HTR-8/SVneo (cell line): ENCODE results near the gene HS3ST5.
"Not testable (repeated sequence)": the region's sequence is repeated elsewhere in the genome, so short reads cannot be mapped to it uniquely, and the experiment has no call there.

ENCODE experiments used
- DNase-seq: peaks from one replicate; pipeline ENCODE4 v3.0.0; 2011; ENCODE audit warnings: low spot score, mixed read lengths; ENCODE audit not compliant: insufficient read length
- FAIRE-seq: peaks from 2 replicates; lab custom pipeline; 2011; peaks lifted over from hg19 to GRCh38; lab: Jason Lieb, UNC

Gene HS3ST5

DNA sequence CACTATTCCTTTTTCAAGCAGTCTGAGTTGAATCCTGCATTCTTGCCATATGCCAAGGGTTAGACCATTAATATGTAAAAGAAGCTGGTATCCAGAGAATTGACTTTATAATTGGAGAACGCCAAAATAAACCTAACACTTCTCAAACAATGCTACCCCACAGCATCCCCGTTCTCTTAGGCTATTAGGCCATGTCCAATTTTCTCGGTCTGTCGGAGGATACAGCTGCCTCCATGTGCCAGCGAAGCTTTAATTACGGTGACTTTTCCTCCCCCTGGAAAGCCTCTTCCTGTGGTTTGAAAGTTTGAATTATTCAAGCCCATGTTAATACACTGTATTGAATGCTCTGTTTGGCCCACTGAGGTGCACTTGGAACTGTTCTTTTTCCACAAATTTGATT is 60.5 kb downstream of the HS3ST5 start:
- DNase-seq = no peak
- no peak for FAIRE-seq

GRCh38 chr6:114281496-114281895 is 61.3 kb downstream of the HS3ST5 start:
- DNase-seq (no peak), FAIRE-seq (no peak)

DNA sequence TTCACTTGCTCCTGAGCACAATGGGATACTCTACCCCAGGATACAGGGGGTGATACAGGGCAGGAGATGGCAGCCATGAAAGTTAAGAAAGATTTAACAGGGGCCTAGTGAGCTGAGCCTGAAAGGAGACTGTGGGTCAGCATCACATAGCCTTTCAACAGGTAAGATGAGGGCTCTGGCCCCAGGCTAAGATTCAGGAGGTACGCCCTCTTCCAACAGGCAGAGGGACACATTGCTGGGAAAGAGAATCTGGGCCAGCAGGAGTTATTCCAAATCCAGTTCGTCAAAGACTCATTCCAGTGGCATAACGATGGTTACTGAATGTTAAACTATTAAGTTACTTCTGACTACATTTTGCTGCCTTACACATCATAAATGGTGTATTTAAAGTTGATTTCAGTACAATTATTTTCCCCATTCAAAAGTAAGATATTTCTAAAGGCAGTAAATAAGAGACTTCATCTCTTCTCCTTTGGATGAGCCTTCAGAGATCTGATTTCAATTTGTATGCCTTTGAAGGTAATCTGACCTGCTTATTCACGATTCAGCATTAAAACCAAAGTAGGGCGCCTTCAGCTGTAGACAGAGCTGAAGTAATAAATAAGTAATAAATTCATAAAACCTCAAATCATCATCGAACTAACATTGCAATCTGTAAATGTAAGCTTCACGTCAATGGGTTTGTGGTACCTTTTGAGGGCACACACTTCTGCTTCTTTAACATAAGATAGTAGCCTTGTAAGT is 62.4 kb downstream of the HS3ST5 start:
- FAIRE-seq (no peak), DNase-seq (no peak)

DNA sequence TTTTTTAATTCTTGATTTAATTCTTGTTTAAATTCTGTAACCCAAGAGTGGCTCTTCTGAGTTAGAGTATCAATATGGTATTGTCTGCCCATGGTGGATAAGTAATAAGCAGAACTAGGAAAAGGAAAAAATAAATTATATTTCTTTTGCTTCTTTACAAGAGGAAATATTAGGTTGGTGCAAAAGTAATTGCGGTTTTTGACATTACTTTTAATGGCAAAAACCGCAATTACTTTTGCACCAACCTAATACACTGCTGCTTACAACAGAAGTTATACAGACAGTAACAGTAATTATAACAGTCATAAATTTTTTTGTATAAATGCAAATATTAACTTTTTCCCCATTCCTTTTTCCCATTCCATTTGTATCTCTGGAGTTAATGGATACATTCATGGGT is 65.6 kb downstream of the HS3ST5 start:
- no peak for DNase-seq
- no peak for FAIRE-seq

GRCh38 chr6:114276783-114277182 is 66.0 kb downstream of the HS3ST5 start:
- no peak for FAIRE-seq
- no peak for DNase-seq

DNA sequence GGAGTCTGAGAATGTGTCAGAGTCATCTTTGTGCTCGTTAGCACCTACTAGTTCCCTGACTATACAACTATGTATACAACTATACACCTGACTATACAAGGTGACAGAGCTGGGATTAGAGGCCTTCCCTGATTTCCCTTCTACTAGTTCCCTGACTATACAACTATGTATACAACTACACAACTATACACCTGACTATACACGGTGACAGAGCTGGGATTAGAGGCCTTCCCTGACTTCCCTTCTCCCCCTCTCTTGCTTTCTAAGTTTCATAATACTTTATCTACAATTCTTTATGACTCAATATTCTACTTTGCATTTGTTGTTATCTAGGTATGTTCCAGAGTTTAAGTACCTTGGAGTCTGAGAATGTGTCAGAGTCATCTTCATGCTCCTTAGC is 68.0 kb downstream of the HS3ST5 start:
- FAIRE-seq (no peak), DNase-seq (no peak)

- FAIRE-seq = no peak
These were observed 70.2 kb downstream of the HS3ST5 start for GRCh38 chr6:114272582-114272981.

DNA sequence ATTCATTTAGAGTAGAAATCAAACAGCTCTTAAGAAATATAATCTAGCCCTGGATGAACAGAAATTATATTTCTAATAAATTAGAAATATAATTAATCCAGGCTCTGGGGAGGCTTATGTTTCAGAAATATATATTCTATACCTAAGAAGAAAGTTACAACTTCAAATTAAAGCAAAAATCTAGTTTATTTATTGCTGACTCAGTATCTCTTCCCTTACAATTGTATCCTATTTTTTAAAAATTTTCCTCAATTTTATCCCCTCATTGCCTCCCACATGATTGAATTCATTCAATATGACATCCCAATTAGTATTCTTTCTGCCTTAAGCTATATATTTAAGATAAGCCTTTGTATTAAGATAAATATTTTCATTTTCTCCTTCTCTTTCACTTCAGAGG is 71.4 kb downstream of the HS3ST5 start:
- FAIRE-seq (no peak), DNase-seq (no peak)

More at GRCh38 chr6:114272582-114272981, 70.2 kb downstream of the HS3ST5 start:
- no peak for DNase-seq

- DNase-seq = no peak
- no peak for FAIRE-seq
These were observed 74.9 kb downstream of the HS3ST5 start for GRCh38 chr6:114267897-114268296.

GRCh38 chr6:114260810-114261209 is 82.0 kb downstream of the HS3ST5 start:
- DNase-seq (no peak), FAIRE-seq (no peak)

DNA sequence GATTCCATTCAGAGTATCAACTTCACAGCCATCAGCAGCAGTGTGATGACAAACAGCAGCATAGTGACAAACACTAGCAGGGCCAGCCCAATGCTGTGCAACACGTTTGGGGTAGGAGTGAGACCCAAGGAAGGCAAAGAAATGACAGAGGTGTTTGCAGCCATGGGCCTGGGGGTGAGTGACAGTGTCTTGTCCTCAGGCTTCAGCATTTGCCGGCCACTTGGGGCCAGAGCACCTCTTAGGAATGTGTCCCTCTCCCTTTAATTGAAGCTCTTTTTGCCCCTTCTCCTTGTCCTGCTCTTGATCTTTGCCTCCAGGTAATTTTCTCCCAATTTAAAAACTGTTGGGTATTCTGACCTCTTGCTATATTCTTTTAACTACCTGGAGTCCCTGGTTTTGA is 84.4 kb downstream of the HS3ST5 start:
- no peak for FAIRE-seq
- no peak for DNase-seq

DNA sequence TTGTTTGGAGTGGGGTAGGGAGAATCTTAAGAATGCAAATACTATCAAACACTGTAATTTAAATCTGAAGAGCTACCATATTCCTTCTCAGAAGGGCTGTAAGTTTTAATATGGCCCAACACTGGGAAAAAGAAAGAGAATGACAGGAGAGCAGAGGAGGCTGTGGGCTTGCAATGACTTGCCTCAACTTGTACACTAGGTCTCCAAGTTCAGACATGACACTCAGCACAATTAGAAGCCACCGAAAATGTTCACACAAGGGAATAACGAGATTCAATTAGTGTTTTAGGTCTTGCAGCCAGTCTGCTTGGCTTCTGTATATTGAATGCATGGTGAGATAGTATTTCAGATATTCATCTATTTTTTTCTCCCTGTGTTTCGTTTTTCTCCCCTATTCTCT is 89.4 kb downstream of the HS3ST5 start:
- FAIRE-seq = no peak
- no peak for DNase-seq

DNA sequence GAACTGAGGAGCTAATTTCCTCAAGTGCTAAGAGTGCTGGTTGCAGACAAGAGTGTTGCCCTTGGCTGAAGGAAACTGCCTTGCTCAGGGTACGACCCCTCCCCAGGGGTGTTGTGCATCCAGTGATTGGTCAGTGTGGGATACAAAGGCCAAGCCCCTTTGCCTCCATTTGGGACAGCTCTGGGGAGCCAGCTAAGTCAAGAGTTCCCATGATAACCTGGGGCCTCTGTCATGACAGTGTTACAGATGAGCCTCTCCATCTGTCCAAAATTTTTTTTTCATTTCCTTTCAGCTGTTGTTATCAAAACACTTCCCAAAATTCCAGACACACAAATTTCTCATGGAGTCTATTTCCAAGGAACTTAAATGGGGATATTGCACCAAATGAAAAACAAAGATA is 93.3 kb downstream of the HS3ST5 start:
- FAIRE-seq = no peak

GRCh38 chr6:114247101-114247500 is 95.7 kb downstream of the HS3ST5 start:
- FAIRE-seq (no peak), DNase-seq (no peak)

More for the DNA sequence above, 93.3 kb downstream of the HS3ST5 start:
- no peak for DNase-seq

GRCh38 chr6:114240796-114241195 is 102.0 kb downstream of the HS3ST5 start:
- no peak for FAIRE-seq
- DNase-seq = no peak

GRCh38 chr6:114228675-114229074 is 114.1 kb downstream of the HS3ST5 start:
- no peak for FAIRE-seq
- no peak for DNase-seq

- no peak for FAIRE-seq
- no peak for DNase-seq
These were observed 114.8 kb downstream of the HS3ST5 start for GRCh38 chr6:114227944-114228468.

DNA sequence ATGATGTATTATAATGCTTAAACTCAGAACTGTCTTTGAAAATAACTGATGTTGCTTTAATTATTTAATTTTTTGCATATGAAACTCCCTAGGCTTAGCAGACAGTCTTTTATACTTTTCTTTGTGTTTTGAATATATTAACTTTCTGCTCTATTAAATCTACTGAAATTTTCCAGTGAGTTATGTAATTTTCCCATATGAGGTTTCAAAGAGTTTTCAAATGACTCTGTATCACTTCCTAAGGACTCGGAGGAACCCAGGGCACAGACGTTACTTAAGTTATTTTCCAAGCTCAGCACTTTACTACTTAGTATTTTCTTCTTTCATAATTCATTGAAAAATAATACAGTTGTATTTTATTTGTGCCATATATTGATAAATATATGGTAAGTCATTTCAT is 122.6 kb downstream of the HS3ST5 start:
- DNase-seq (no peak), FAIRE-seq (no peak)

GRCh38 chr6:114218437-114219340 is 124.1 kb downstream of the HS3ST5 start:
- FAIRE-seq = no peak
- no peak for DNase-seq

GRCh38 chr6:114217996-114218395 is 124.8 kb downstream of the HS3ST5 start:
- not testable (repeated sequence) for FAIRE-seq, DNase-seq
